MCF 10A (cell line): ENCODE results near the gene MPZL1. TPM values are rescaled to one million over a fixed set of nuclear protein-coding genes. Genes with fewer than 3 reads are reported as not detected.

Source experiments
- BruUV-seq: library from RNA; stranded (reverse); fragments of 400-500 nt; replicated peaks from 2 replicates; lab custom pipeline; 2021; lab: Mats Ljungman, UMichigan
- CTCF ChIA-PET: fragments of 300-600 bp; sonication (Branson Sonifier 250); formaldehyde crosslinking; extraction: SDS; loops from one replicate; lab custom pipeline; 2021; ENCODE audit warnings: antibody characterized with exemption, inconsistent platforms; lab: Yijun Ruan, JAX
- POLR2A ChIA-PET: fragments of 300-600, 350-650 bp; sonication (Branson Sonifier 250); formaldehyde crosslinking; extraction: SDS; loops from one replicate; lab custom pipeline; 2020; ENCODE audit warnings: antibody characterized with exemption, inconsistent platforms; lab: Yijun Ruan, JAX
- DNase-seq: peaks from one replicate; pipeline ENCODE4 v3.0.0-alpha.2; 2018; ENCODE audit not compliant: unreplicated experiment
- H3K27ac Mint-ChIP-seq: one replicate; pipeline ENCODE4 v1.8.0; 2022; ENCODE audit warnings: mild to moderate bottlenecking, low read depth, mixed read lengths; ENCODE audit not compliant: unreplicated experiment
- H3K27me3 Mint-ChIP-seq: one replicate; pipeline ENCODE4 v1.8.0; 2022; ENCODE audit warnings: mixed read lengths; ENCODE audit not compliant: insufficient read depth, unreplicated experiment
- H3K36me3 Mint-ChIP-seq: one replicate; pipeline ENCODE4 v1.8.0; 2022; ENCODE audit warnings: mild to moderate bottlenecking, moderate library complexity, mixed read lengths; ENCODE audit not compliant: insufficient read depth, unreplicated experiment
- H3K4me1 Mint-ChIP-seq: one replicate; pipeline ENCODE4 v1.8.0; 2022; ENCODE audit warnings: mixed read lengths; ENCODE audit not compliant: insufficient read depth, unreplicated experiment
- H3K4me3 Mint-ChIP-seq: one replicate; pipeline ENCODE4 v1.8.0; 2022; ENCODE audit warnings: mild to moderate bottlenecking, moderate library complexity, mixed read lengths; ENCODE audit not compliant: unreplicated experiment
- H3K9me3 Mint-ChIP-seq: one replicate; pipeline ENCODE4 v1.8.0; 2022; ENCODE audit warnings: mixed read lengths; ENCODE audit not compliant: unreplicated experiment
- CTCF ChIP-seq: fragments of 200-600 bp; IDR thresholded peaks from one replicate; pipeline ENCODE4 v1.8.0; 2022; ENCODE audit warnings: antibody characterized with exemption, mild to moderate bottlenecking; ENCODE audit not compliant: unreplicated experiment
- intact Hi-C: fragments of 100-400 bp; cut with micrococcal nuclease; formaldehyde crosslinking; loops from 2 replicates; pipeline ENCODE4 v1.14.1; 2022
- total RNA-seq: library from RNA; stranded (reverse); gene quantifications from 2 replicates; pipeline ENCODE4 v1.2.3, GENCODE V29; 2022

The MPZL1 gene
- total RNA-seq, 1 experiment from 2014 or later = 169 TPM

- CTCF ChIA-PET = interaction anchor here (0.6 to 3.9 kb wide), 11 partner anchors 12 to 142 kb away, joined by 3 to 45 read pairs (median 4); no protein-coding TSS in a partner anchor
- peaks cover 6% of the 10 kb centered on the region for H3K36me3 Mint-ChIP-seq
- POLR2A ChIA-PET = interaction anchor here (0.9 to 5.7 kb wide), 3 partner anchors 9 to 75 kb away, joined by 3 to 52 read pairs (median 6); no protein-coding TSS in a partner anchor
- H3K27ac Mint-ChIP-seq = no peak overlapping the region
- H3K27me3 Mint-ChIP-seq = no peaks in the 10 kb centered on the region
- H3K4me1 Mint-ChIP-seq = peaks cover 21% of the 10 kb centered on the region
- intact Hi-C loops = no loop called here
- no TSS peak for BruUV-seq
- H3K4me3 Mint-ChIP-seq = no peak overlapping the region
- no peak for TF ChIP-seq CTCF
- no peak for DNase-seq
- no peaks in the 10 kb centered on the region for H3K9me3 Mint-ChIP-seq
Observed at GRCh38 chr1:167675440-167675839, 46.3 kb upstream of the MPZL1 start.

GRCh38 chr1:167676205-167676915 is 45.4 kb upstream of the MPZL1 start:
- H3K27ac Mint-ChIP-seq = no peak overlapping the region
- H3K4me1 Mint-ChIP-seq = peaks cover 12% of the 10 kb centered on the region
- intact Hi-C loops = no loop called here
- no peaks in the 10 kb centered on the region for H3K9me3 Mint-ChIP-seq
- H3K36me3 Mint-ChIP-seq = peaks cover 6% of the 10 kb centered on the region
- CTCF ChIA-PET = interaction anchor here (0.5 to 3.9 kb wide), 8 partner anchors 11 to 127 kb away, joined by 3 to 45 read pairs (median 4); no protein-coding TSS in a partner anchor
- no peak for DNase-seq
- TF ChIP-seq CTCF = no peak
- BruUV-seq = no TSS peak
- no peak overlapping the region for H3K4me3 Mint-ChIP-seq
- no peaks in the 10 kb centered on the region for H3K27me3 Mint-ChIP-seq
- POLR2A ChIA-PET = interaction anchor here (0.8 to 5.7 kb wide), 4 partner anchors 10 to 123 kb away, joined by 3 to 52 read pairs (median 5); partner anchors contain the start of gene CREG1

GRCh38 chr1:167676916-167677848 is 44.6 kb upstream of the MPZL1 start:
- H3K4me1 Mint-ChIP-seq = peaks cover 3% of the 10 kb centered on the region
- no peak for DNase-seq
- H3K4me3 Mint-ChIP-seq = no peak overlapping the region
- H3K27me3 Mint-ChIP-seq = no peaks in the 10 kb centered on the region
- ChIA-PET POLR2A (interaction anchor here (0.8 to 1.5 kb wide), 2 partner anchors 17 to 123 kb away, joined by 3 to 4 read pairs; partner anchors contain the start of gene CREG1), CTCF (interaction anchor here (1.0 to 3.9 kb wide), 5 partner anchors 10 to 136 kb away, joined by 5 to 45 read pairs (median 8); no protein-coding TSS in a partner anchor)
- intact Hi-C loops = no loop called here
- no TSS peak for BruUV-seq
- peaks cover 6% of the 10 kb centered on the region for H3K36me3 Mint-ChIP-seq
- TF ChIP-seq CTCF = no peak
- no peaks in the 10 kb centered on the region for H3K9me3 Mint-ChIP-seq
- no peak overlapping the region for H3K27ac Mint-ChIP-seq
